Prostate gland (tissue), 2 donors: Measurements from ENCODE around the gene TPSD1. TPM values are rescaled to one million over a fixed set of nuclear protein-coding genes. Genes with fewer than 3 reads are reported as not detected.
"Not testable (repeated sequence)": the region's sequence is repeated elsewhere in the genome, so short reads cannot be mapped to it uniquely, and the experiment has no call there.

Experiments
- DNase-seq: peaks from one replicate; pipeline ENCODE4 v3.0.0-alpha.2; 2019; ENCODE audit warnings: low spot score
- H3K27ac ChIP-seq, 2 donors: fragments of 200-600 bp; sonication (generic); 2 replicates each; pipeline ENCODE4 v1.5.1; 2017 to 2019
- H3K27me3 ChIP-seq: fragments of 200-600 bp; sonication (generic); replicated peaks from 2 replicates; pipeline ENCODE4 v1.5.1; 2019; ENCODE audit not compliant: insufficient read depth
- H3K36me3 ChIP-seq, 2 donors: fragments of 200-600 bp; sonication (generic); 1 replicate in 1 of 2; 2 replicates in 1 of 2; pipeline versions ENCODE4 v1.5.1 to v1.8.1; 2017 to 2019
- H3K4me1 ChIP-seq: fragments of 200-600 bp; sonication (generic); replicated peaks from 2 replicates; pipeline ENCODE4 v1.5.1; 2019
- H3K4me3 ChIP-seq, 2 donors: fragments of 200-600 bp; sonication (generic); 2 replicates each; pipeline ENCODE4 v1.5.1; 2017 to 2019
- H3K9me3 ChIP-seq: fragments of 200-600 bp; sonication (generic); 2 replicates; pipeline ENCODE4 v1.5.1; 2017
- POLR2A ChIP-seq: fragments of 450-650 bp; IDR thresholded peaks from one replicate; pipeline ENCODE4 v1.6.1; 2016; ENCODE audit warnings: antibody characterized with exemption, mild to moderate bottlenecking
- POLR2AphosphoS5 ChIP-seq: sonication (generic); formaldehyde crosslinking; IDR thresholded peaks from one replicate; pipeline ENCODE4 v1.6.1; 2017; ENCODE audit warnings: antibody characterized with exemption
- WGBS: methylation state at CpG from one replicate; pipeline ENCODE4 v1.1.5; 2018; 5-methylcytosine and 5-hydroxymethylcytosine counted together
- intact Hi-C: fragments of 100-400 bp; cut with DNase I; formaldehyde crosslinking; loops from one replicate; pipeline ENCODE4 v1.14.2; 2022
- total RNA-seq, 2 donors: library from RNA; depleted of rRNA; stranded (reverse); fragments of >200 nt; gene quantifications; one replicate each; pipeline ENCODE4 v1.1.0, GENCODE V29; 2016
- TF ChIP-seq, protein P1 (sequence below), 4 experiments: fragments of 200-600 bp in 2 of 4; fragments of 450-650 bp in 2 of 4; sonication (generic) in 2 of 4; IDR thresholded peaks; 1 replicate in 3 of 4; 2 replicates in 1 of 4; pipeline ENCODE4 v1.5.1; 2016 to 2019; ENCODE audit warnings: antibody characterized with exemption in 4 of 4, mild to moderate bottlenecking in 2 of 4, moderate library complexity in 2 of 4

TPSD1 gene
- total RNA-seq, 2 donors from 2014 or later = 0.82 to 1.9 TPM

DNA sequence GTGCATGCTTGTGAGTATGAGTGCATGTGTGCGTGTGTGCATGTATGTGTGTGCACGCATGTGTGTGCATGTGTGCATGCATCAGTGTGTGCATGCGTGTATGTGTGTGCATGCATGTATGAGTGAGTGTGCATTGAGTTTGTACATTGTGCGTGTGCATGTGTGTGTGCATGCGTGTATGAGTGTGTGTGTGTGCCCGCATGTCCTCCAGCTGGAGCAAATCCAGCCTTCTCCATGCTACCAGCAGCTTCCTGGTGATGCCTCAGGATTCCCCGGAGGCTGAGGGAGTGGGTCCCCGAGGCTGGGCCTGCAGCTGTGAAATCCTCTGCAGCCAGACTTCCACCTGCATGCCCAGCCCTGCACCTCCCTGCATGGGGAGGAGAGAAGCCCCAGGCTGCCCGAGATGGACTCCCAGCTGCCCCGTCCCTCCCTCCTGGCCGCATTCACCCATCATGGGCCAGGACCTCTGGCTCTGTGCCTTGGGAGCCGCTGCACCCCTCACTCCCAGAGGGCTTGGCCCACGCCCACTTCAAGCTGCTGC, 9.3 kb downstream of the TPSD1 start:
- intact Hi-C loops = no loop called here
- H3K9me3 ChIP-seq = no peaks in the 10 kb centered on the region
- DNase-seq = no peak
- no peaks in the 10 kb centered on the region for H3K36me3 ChIP-seq
- no peak for TF ChIP-seq POLR2AphosphoS5
- TF ChIP-seq POLR2A = no peak
- TF ChIP-seq, protein P1, sequence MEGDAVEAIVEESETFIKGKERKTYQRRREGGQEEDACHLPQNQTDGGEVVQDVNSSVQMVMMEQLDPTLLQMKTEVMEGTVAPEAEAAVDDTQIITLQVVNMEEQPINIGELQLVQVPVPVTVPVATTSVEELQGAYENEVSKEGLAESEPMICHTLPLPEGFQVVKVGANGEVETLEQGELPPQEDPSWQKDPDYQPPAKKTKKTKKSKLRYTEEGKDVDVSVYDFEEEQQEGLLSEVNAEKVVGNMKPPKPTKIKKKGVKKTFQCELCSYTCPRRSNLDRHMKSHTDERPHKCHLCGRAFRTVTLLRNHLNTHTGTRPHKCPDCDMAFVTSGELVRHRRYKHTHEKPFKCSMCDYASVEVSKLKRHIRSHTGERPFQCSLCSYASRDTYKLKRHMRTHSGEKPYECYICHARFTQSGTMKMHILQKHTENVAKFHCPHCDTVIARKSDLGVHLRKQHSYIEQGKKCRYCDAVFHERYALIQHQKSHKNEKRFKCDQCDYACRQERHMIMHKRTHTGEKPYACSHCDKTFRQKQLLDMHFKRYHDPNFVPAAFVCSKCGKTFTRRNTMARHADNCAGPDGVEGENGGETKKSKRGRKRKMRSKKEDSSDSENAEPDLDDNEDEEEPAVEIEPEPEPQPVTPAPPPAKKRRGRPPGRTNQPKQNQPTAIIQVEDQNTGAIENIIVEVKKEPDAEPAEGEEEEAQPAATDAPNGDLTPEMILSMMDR (IDR thresholded peaks at IDR 0.05) = no peak
- H3K4me1 ChIP-seq = no peaks in the 10 kb centered on the region
- WGBS = 75% methylated on average over 13 of the region's 13 CpGs
- peaks cover 15% of the 10 kb centered on the region for H3K27me3 ChIP-seq
- H3K4me3 ChIP-seq = no peak overlapping the region
- H3K27ac ChIP-seq = no peak overlapping the region

DNA sequence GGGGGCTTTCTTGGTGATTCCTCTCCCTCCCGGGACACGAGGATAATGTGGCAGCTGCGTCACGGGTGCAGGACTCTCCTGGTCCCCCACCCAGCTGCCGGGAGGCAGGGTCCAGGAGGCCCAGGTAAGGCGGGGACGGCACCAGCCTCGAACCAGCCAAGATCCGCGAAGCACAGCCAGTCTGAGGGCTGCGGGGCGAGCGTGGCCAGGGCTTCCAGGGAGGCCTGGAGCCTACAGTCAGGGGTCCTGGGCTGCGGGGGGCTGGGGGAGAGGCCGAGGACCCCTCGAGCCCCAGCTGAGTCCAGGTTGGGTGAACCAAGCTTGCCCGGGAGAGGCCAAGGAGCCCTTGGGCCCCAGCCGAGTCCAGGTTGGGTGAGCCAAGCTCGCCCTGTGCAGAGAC, 10.0 kb downstream of the TPSD1 start:
- peaks cover 8% of the 10 kb centered on the region for H3K27me3 ChIP-seq
- no peaks in the 10 kb centered on the region for H3K9me3 ChIP-seq
- no peak overlapping the region for H3K4me3 ChIP-seq
- WGBS = 85% methylated on average over 17 of the region's 19 CpGs
- no peaks in the 10 kb centered on the region for H3K4me1 ChIP-seq
- no peak for DNase-seq
- intact Hi-C loops = no loop called here
- H3K36me3 ChIP-seq = no peaks in the 10 kb centered on the region
- H3K27ac ChIP-seq = no peak overlapping the region
- TF ChIP-seq, protein P1 (IDR thresholded peaks at IDR 0.05) = no peak
- TF ChIP-seq POLR2AphosphoS5 (no peak), POLR2A (no peak)

DNA sequence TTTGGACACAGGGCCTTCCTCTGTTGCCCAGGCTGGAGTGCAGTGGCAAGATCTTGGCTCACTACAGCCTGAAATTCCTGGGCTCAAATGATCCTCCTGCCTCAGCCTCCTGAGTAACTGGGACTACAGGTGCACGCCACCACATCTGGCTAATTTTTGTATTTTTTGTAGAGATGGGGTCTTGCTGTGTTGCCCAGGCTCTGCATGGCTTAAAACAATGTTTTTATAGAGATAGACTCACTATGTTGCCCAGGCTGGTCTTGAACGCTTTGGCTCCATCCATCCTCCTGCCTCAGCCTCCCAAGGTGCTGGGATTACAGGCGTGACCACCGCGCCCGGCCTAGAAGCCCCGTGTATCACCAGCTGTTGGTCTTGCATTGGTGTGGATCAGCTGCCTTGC, 13.5 kb downstream of the TPSD1 start:
- H3K9me3 ChIP-seq, H3K4me3 ChIP-seq, intact Hi-C loops, H3K36me3 ChIP-seq, DNase-seq, H3K27ac ChIP-seq, H3K27me3 ChIP-seq, H3K4me1 ChIP-seq: not testable (repeated sequence)
- 92% methylated on average over 7 of the region's 7 CpGs for WGBS

DNA sequence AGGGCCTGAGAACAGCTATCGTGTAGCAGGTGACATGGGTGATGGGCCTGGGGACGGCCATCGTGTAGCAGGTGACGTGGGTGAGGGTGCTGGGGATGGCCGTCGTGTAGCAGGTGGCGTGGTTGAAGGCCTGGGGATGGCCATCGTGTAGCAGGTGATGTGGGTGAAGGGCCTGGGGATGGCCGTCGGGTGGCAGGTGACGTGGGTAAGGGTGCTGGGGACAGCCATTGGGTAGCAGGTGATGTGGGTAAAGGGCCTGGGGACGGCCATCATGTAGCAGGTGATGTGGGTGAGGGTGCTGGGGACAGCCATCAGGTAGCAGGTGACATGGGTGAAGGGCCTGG, 15.5 kb downstream of the TPSD1 start:
- Histone ChIP-seq H3K9me3 (no peaks in the 10 kb centered on the region), H3K4me3 (no peak overlapping the region), H3K27ac (no peak overlapping the region), H3K36me3 (no peaks in the 10 kb centered on the region), H3K27me3 (no peaks in the 10 kb centered on the region), H3K4me1 (no peaks in the 10 kb centered on the region)
- intact Hi-C loops = no loop called here
- 69% methylated on average over 12 of the region's 12 CpGs for WGBS
- TF ChIP-seq, protein P1 (IDR thresholded peaks at IDR 0.05) = no peak
- no peak for TF ChIP-seq POLR2A
- no peak for TF ChIP-seq POLR2AphosphoS5
- no peak for DNase-seq

DNA sequence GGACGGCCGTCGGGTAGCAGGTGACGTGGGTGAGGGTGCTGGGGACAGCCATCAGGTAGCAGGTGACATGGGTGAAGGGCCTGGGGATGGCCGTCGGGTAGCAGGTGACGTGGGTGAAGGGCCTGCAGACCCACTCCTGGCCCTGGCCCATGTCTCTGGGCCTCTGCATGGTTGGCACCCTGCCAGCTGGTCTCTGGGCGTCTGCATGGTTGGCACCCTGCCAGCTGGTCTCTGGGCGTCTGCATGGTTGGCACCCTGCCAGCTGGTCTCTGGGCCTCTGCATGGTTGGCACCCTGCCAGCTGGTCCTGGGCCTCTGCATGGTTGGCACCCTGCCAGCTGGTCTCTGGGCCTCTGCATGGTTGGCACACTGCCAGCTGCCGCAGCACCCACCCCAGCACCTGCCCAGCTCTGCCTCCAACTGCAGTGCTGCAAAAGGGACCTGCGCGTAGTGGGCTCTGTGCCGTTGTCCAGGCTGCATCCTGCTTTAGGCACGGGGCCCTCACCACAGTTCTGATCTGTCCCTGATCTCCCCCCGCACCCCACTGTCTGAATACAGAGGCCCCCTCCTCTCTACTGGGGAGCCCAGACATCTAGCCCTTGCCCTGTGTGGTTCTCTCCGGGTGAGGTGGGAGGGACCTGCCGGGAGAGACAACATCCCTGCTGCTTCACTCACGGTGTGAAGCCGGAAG, 16.0 kb downstream of the TPSD1 start:
- H3K27me3 ChIP-seq, DNase-seq, H3K36me3 ChIP-seq, intact Hi-C loops, H3K27ac ChIP-seq, H3K9me3 ChIP-seq, H3K4me3 ChIP-seq, H3K4me1 ChIP-seq: not testable (repeated sequence)
- WGBS = 19% methylated on average over 19 of the region's 19 CpGs
